ENCODE data around the gene SOCS2. TPM values are rescaled to one million over a fixed set of nuclear protein-coding genes. Genes with fewer than 3 reads are reported as not detected.

SOCS2 gene
- polyA plus RNA-seq, 6 donors from 2014 or later, result 0.55 TPM; not detected in 5

DNA sequence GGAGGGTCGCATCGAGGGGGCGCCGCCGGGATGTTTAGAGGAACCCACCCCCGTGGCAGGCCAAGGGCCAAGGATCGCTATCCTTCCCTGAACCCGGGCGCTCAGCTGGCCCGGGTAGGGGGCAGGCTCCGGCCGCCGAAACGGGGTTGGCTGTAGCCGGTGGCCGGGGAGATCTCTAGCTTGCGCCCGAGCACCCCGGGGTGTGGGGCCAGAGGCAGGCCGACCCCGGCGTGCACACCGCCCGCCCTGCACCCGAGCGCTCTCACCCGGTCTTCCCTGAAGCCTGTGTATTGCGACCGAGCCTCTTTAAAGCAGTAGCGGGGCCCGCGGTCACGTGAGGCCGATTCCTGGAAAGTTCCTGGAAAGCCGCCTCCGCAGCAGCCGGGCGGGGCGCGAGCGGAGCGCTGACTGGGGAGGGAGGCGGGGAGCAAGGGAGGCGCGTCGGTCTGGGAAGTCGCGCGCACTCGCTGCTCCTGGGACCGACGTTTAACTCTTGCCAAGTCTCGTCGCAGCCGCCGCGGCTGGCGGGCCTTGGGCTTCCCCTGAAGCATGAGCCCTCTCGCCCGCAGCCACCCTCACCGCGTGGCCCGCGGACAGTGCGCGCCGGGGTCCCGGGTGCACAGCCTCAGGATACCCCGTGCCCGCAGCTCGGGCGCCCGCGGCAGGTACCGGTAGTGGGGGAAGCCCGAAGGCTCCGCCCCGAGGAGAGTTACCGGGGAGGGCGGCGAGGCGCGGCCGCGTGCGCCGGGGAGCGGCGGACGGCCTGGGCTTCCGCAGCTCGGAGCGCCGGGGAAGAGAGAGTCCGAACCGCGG, 1.7 kb upstream of the SOCS2 start:
- Mint-ChIP-seq H3K36me3 (peaks cover 0 to 8% of the 10 kb centered on the region in 2 donors), H3K9me3 (peaks cover 0 to 2% (median 0%) of the 10 kb centered on the region in 7 donors), H3K27me3 (peaks cover 50 to 58% (median 57%) of the 10 kb centered on the region in 3 donors), H3K27ac (no peak overlapping the region), H3K4me1 (peaks cover 21 to 23% (median 23%) of the 10 kb centered on the region in 3 donors), H3K4me3 (peak overlapping the region; percentile 84 to 96 (median 92))
- peak; percentile 45 to 53 for ATAC-seq (ENCODE audit: low read depth in 2 of 2)
- DNase-seq, result peak; percentile 52

- Mint-ChIP-seq H3K36me3 (peaks cover 0 to 8% of the 10 kb centered on the region in 2 donors), H3K4me3 (peak overlapping the region; percentile 70 to 96 (median 88)), H3K4me1 (peaks cover 21 to 23% (median 23%) of the 10 kb centered on the region in 3 donors), H3K27me3 (peaks cover 52 to 55% (median 53%) of the 10 kb centered on the region in 3 donors), H3K27ac (no peak overlapping the region), H3K9me3 (peaks cover 0 to 2% (median 0%) of the 10 kb centered on the region in 7 donors)
- DNase-seq (peak; percentile 23), ATAC-seq (ENCODE audit: low read depth in 2 of 2) (peak; percentile 11 to 13)
These were observed 1.0 kb upstream of the SOCS2 start for GRCh38 chr12:93571365-93571924.

GRCh38 chr12:93572712-93573551, 457 bp downstream of the SOCS2 start:
- H3K4me3 Mint-ChIP-seq, result peak overlapping the region; percentile 83 to 96 (median 92)
- H3K4me1 Mint-ChIP-seq, result peaks cover 21 to 23% (median 23%) of the 10 kb centered on the region in 3 donors
- H3K27ac Mint-ChIP-seq, result no peak overlapping the region
- H3K36me3 Mint-ChIP-seq, result peaks cover 0 to 8% of the 10 kb centered on the region in 2 donors
- peaks cover 46 to 63% (median 54%) of the 10 kb centered on the region in 3 donors for H3K27me3 Mint-ChIP-seq
- H3K9me3 Mint-ChIP-seq, result peaks cover 0 to 2% (median 0%) of the 10 kb centered on the region in 7 donors
- DNase-seq (peak; percentile 40), ATAC-seq (ENCODE audit: low read depth in 2 of 2) (peak; percentile 27 to 46)

- Mint-ChIP-seq H3K27ac (no peak overlapping the region), H3K36me3 (peaks cover 0 to 8% of the 10 kb centered on the region in 2 donors), H3K27me3 (peaks cover 47 to 66% (median 53%) of the 10 kb centered on the region in 3 donors), H3K9me3 (peaks cover 0 to 2% (median 0%) of the 10 kb centered on the region in 7 donors), H3K4me3 (peak overlapping the region; percentile 62 to 96 (median 90)), H3K4me1 (peaks cover 21 to 23% (median 23%) of the 10 kb centered on the region in 3 donors)
- no peak for ATAC-seq (ENCODE audit: low read depth in 2 of 2)
- no peak for DNase-seq
These were observed 1.2 kb downstream of the SOCS2 start for GRCh38 chr12:93573552-93574223.

GRCh38 chr12:93577222-93577621, 4.7 kb downstream of the SOCS2 start:
- H3K36me3 Mint-ChIP-seq, result peaks cover 0 to 5% of the 10 kb centered on the region in 2 donors

GRCh38 chr12:93578221-93578620, 5.7 kb downstream of the SOCS2 start:
- DNase-seq (no peak), ATAC-seq (ENCODE audit: low read depth in 2 of 2) (no peak)
- peak overlapping the region in 1 of 6 donors; percentile 63 for H3K27ac Mint-ChIP-seq
- H3K36me3 Mint-ChIP-seq, result no peaks in the 10 kb centered on the region
- H3K9me3 Mint-ChIP-seq, result no peaks in the 10 kb centered on the region
- peaks cover 73 to 83% (median 78%) of the 10 kb centered on the region in 3 donors for H3K27me3 Mint-ChIP-seq
- peaks cover 9 to 12% (median 10%) of the 10 kb centered on the region in 3 donors for H3K4me1 Mint-ChIP-seq
- H3K4me3 Mint-ChIP-seq, result no peak overlapping the region

More at GRCh38 chr12:93577222-93577621, 4.7 kb downstream of the SOCS2 start:
- Mint-ChIP-seq H3K27me3 (peaks cover 76 to 83% (median 81%) of the 10 kb centered on the region in 3 donors), H3K27ac (no peak overlapping the region), H3K9me3 (peaks cover 0 to 2% (median 0%) of the 10 kb centered on the region in 7 donors), H3K4me3 (no peak overlapping the region), H3K4me1 (peaks cover 18 to 20% (median 19%) of the 10 kb centered on the region in 3 donors)
- ATAC-seq (ENCODE audit: low read depth in 2 of 2), result no peak
- DNase-seq, result no peak

DNA sequence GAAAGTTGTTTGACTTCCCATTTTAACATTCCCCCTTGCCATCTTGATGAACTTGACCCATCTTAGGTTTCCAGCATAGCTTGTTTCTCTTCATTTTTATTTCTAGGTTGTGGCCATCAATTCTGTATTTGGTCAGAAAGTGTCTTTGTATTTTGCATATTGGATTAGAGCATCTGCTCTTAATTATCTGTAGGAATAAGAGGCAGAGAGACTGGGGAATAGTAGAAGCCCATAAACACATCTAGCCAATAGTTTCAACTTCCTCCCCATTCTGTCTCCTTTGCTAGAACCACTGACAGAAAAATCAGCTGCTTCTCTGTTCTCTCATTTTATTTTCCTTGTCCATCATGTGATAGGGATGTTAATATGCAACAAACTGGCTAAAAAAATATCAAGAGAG, 8.2 kb downstream of the SOCS2 start:
- no peaks in the 10 kb centered on the region for H3K4me1 Mint-ChIP-seq
- H3K27ac Mint-ChIP-seq, result no peak overlapping the region
- ATAC-seq (ENCODE audit: low read depth in 2 of 2), result no peak

GRCh38 chr12:93581370-93581769, 8.9 kb downstream of the SOCS2 start:
- H3K4me3 Mint-ChIP-seq, result no peak overlapping the region
- no peak for ATAC-seq (ENCODE audit: low read depth in 2 of 2)
- no peaks in the 10 kb centered on the region for H3K36me3 Mint-ChIP-seq

More for the DNA sequence above, 8.2 kb downstream of the SOCS2 start:
- no peaks in the 10 kb centered on the region for H3K9me3 Mint-ChIP-seq
- peaks cover 72 to 79% (median 75%) of the 10 kb centered on the region in 3 donors for H3K27me3 Mint-ChIP-seq
- no peak overlapping the region for H3K4me3 Mint-ChIP-seq
- no peak for DNase-seq
- H3K36me3 Mint-ChIP-seq, result no peaks in the 10 kb centered on the region

DNA sequence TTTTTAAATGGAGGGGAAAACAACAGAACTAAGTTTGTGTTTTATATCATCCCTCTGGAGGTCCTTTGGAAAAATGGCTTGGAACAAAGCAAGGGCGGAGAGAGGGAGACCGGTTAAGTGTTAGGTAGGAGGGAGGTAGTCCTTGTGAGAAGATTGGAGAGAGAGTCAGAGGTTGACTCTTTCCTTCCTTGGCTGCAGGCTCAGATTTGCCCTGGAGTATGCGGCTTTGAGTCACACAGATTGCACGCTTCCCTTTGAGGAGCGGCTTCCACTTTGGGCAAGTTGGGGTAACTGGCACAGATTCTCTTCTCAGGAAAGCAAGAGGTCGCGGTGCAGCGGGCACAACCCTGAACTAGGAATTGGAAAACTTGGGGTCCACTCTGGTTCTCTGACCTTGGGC, 9.9 kb downstream of the SOCS2 start:
- H3K27me3 Mint-ChIP-seq, result peaks cover 64 to 77% (median 70%) of the 10 kb centered on the region in 3 donors
- H3K4me3 Mint-ChIP-seq, result no peak overlapping the region
- no peak overlapping the region for H3K27ac Mint-ChIP-seq
- H3K9me3 Mint-ChIP-seq, result no peaks in the 10 kb centered on the region
- no peak for ATAC-seq (ENCODE audit: low read depth in 2 of 2)
- DNase-seq, result no peak
- H3K4me1 Mint-ChIP-seq, result no peaks in the 10 kb centered on the region
- no peaks in the 10 kb centered on the region for H3K36me3 Mint-ChIP-seq

More at GRCh38 chr12:93581370-93581769, 8.9 kb downstream of the SOCS2 start:
- H3K27me3 Mint-ChIP-seq, result peaks cover 71 to 77% (median 76%) of the 10 kb centered on the region in 3 donors
- H3K4me1 Mint-ChIP-seq, result no peaks in the 10 kb centered on the region
- no peak overlapping the region for H3K27ac Mint-ChIP-seq
- no peaks in the 10 kb centered on the region for H3K9me3 Mint-ChIP-seq
- no peak for DNase-seq

DNA sequence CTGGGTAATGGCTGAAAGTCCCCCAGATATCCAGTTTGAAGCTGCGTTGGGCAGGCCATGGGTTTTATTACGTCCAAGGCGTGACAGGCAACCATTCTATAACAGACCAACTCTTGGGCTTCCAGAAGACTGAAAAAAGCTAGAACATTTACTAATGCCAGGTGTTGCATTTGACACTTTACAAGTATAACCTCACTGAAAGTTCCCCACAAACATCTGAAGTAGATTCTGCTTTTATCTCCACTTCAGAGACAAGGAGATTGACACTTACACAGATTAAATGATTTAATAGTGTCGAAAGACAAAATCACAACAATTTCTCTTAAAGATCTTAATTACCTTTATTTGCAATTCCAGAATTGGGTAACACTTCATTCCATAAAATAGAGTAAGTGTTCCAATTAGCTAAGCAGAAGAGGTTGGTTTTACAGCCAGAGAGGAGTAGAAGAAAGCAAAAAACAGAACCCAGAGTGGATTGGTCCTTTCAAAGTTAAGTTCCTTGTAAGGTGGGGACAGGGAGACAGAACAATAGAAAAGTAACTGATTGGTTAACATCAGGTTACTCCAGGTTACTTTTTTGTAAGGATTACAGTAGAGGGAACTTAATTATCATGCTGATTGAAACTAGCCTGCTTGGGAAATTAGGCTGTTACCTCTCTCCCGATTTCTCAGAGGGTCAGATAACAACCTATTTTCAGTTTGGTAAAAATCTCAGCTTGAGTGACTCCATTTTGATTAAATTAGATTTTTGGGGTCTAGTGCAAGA, 11.3 kb downstream of the SOCS2 start:
- no peak overlapping the region for H3K4me3 Mint-ChIP-seq
- DNase-seq, result no peak
- ATAC-seq (ENCODE audit: low read depth in 2 of 2), result no peak
- H3K4me1 Mint-ChIP-seq, result no peaks in the 10 kb centered on the region
- no peak overlapping the region for H3K27ac Mint-ChIP-seq
- H3K9me3 Mint-ChIP-seq, result no peaks in the 10 kb centered on the region
- no peaks in the 10 kb centered on the region for H3K36me3 Mint-ChIP-seq
- H3K27me3 Mint-ChIP-seq, result peaks cover 51 to 73% (median 64%) of the 10 kb centered on the region in 3 donors

- Mint-ChIP-seq H3K4me1 (no peaks in the 10 kb centered on the region), H3K4me3 (no peak overlapping the region), H3K36me3 (no peaks in the 10 kb centered on the region), H3K27me3 (peaks cover 51 to 72% (median 63%) of the 10 kb centered on the region in 3 donors), H3K9me3 (peaks cover 0 to 2% (median 0%) of the 10 kb centered on the region in 7 donors), H3K27ac (no peak overlapping the region)
- DNase-seq (no peak), ATAC-seq (ENCODE audit: low read depth in 2 of 2) (no peak)
These were observed 12.8 kb downstream of the SOCS2 start for GRCh38 chr12:93585247-93585646.

GRCh38 chr12:93587611-93588010, 15.1 kb downstream of the SOCS2 start:
- no peak for ATAC-seq (ENCODE audit: low read depth in 2 of 2)
- H3K36me3 Mint-ChIP-seq, result no peaks in the 10 kb centered on the region
- H3K9me3 Mint-ChIP-seq, result peaks cover 0 to 2% (median 0%) of the 10 kb centered on the region in 7 donors
- no peak overlapping the region for H3K4me3 Mint-ChIP-seq
- no peak overlapping the region for H3K27ac Mint-ChIP-seq
- no peak for DNase-seq
- H3K27me3 Mint-ChIP-seq, result peaks cover 48 to 68% (median 60%) of the 10 kb centered on the region in 3 donors
- peaks cover 11 to 13% (median 12%) of the 10 kb centered on the region in 3 donors for H3K4me1 Mint-ChIP-seq

Measured in naive B cell (primary cell).